Breast epithelium (tissue), 3 donors: ENCODE measurements around the gene OR5K4. TPM values are rescaled to one million over a fixed set of nuclear protein-coding genes. Genes with fewer than 3 reads are reported as not detected.

Experiments
- total RNA-seq, 3 donors: library from RNA; depleted of rRNA; stranded (reverse); fragments of >200 nt; gene quantifications; one replicate each; pipeline ENCODE4 v1.1.0, GENCODE V29; 2016

OR5K4 gene
- total RNA-seq, 3 donors from 2014 or later: not detected

Other genes starting within 250 kb of the OR5K4 start
- gene OR5H1, start 223.1 kb upstream of the OR5K4 start, total RNA-seq: not detected
- not detected for gene OR5H14, start 206.4 kb upstream of the OR5K4 start, total RNA-seq
- not detected for gene OR5H15, start 187.2 kb upstream of the OR5K4 start, total RNA-seq
- gene OR5H6, start 89.6 kb upstream of the OR5K4 start, total RNA-seq: not detected
- not detected for gene OR5H2, start 71.3 kb upstream of the OR5K4 start, total RNA-seq
- gene OR5K3, start 36.8 kb downstream of the OR5K4 start, total RNA-seq: not detected
- gene OR5K1, start 109.3 kb downstream of the OR5K4 start, total RNA-seq: not detected
- gene OR5K2, start 143.8 kb downstream of the OR5K4 start, total RNA-seq: not detected
- 100 to 1,000 TPM; 113 to 121 (median 114) TPM for gene CLDND1, start 169.0 kb downstream of the OR5K4 start, total RNA-seq
- 1 to 10 TPM in 1 of 3 donors, under 1 TPM in 1, not detected in 1; 0.59 to 1.6 TPM for gene GPR15, start 178.1 kb downstream of the OR5K4 start, total RNA-seq
- 10 to 100 TPM; 14.4 to 22.1 (median 15.1) TPM for gene CPOX, start 239.8 kb downstream of the OR5K4 start, total RNA-seq